GM12872 (cell line): Measurements from ENCODE around the gene PITX3.

ENCODE experiments used
- CTCF ChIP-seq: IDR thresholded peaks from 3 replicates; pipeline ENCODE4 v1.5.1; 2011; ENCODE audit warnings: low read depth, mild to moderate bottlenecking, low read length, moderate library complexity; ENCODE audit not compliant: insufficient read depth

Gene PITX3

GRCh38 chr10:102241444-102242117 is at the start of gene PITX3:
Gene PITX3 (minus strand): TSS chr10:102241512. CDS start chr10:102232080, 9,432 bp downstream.
- no peak for TF ChIP-seq CTCF

GRCh38 chr10:102289840-102290239 is 48.5 kb upstream of the PITX3 start:
- TF ChIP-seq CTCF = no peak

- no peak for TF ChIP-seq CTCF
These were observed 48.0 kb upstream of the PITX3 start for GRCh38 chr10:102289356-102289755.

GRCh38 chr10:102287991-102288390 is 46.7 kb upstream of the PITX3 start:
- no peak for TF ChIP-seq CTCF

GRCh38 chr10:102287538-102287937 is 46.2 kb upstream of the PITX3 start:
- TF ChIP-seq CTCF = no peak

GRCh38 chr10:102286216-102286615 is 44.9 kb upstream of the PITX3 start:
- TF ChIP-seq CTCF = no peak

- TF ChIP-seq CTCF = no peak
These were observed 43.8 kb upstream of the PITX3 start for GRCh38 chr10:102285133-102285532.

- no peak for TF ChIP-seq CTCF
These were observed 43.2 kb upstream of the PITX3 start for GRCh38 chr10:102284531-102284930.
